HG02642 (cell line): Measurements from ENCODE around the gene ACTMAP.
"Not testable (repeated sequence)": the region's sequence is repeated elsewhere in the genome, so short reads cannot be mapped to it uniquely, and the experiment has no call there.

Source experiments
- ATAC-seq: cut with Tn5 transposase; IDR thresholded peaks from one replicate; pipeline ENCODE4 v1.9.1; 2021; ENCODE audit warnings: mild to moderate bottlenecking; ENCODE audit not compliant: unreplicated experiment, poor library complexity

ACTMAP gene

GRCh38 chr19:40776932-40777644 is 26.8 kb upstream of the ACTMAP start:
- ATAC-seq, result peak; percentile 68

GRCh38 chr19:40776364-40776763 is 26.1 kb upstream of the ACTMAP start:
- no peak for ATAC-seq

DNA sequence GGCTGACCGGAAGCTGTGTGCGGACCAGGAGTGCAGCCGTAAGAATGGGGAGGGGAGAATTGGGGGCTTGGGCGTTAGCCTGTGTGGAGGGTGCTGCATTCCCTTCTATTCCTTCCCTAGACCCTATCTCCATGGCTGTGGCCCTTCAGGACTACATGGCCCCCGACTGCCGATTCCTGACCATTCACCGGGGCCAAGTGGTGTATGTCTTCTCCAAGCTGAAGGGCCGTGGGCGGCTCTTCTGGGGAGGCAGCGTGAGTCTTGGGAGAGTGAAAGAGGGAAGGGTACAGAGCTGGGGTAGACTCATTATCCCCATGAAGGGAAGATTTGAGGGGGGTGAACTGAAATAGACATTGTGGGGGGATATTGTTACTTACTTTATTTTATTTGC is 25.4 kb upstream of the ACTMAP start:
- no peak for ATAC-seq

DNA sequence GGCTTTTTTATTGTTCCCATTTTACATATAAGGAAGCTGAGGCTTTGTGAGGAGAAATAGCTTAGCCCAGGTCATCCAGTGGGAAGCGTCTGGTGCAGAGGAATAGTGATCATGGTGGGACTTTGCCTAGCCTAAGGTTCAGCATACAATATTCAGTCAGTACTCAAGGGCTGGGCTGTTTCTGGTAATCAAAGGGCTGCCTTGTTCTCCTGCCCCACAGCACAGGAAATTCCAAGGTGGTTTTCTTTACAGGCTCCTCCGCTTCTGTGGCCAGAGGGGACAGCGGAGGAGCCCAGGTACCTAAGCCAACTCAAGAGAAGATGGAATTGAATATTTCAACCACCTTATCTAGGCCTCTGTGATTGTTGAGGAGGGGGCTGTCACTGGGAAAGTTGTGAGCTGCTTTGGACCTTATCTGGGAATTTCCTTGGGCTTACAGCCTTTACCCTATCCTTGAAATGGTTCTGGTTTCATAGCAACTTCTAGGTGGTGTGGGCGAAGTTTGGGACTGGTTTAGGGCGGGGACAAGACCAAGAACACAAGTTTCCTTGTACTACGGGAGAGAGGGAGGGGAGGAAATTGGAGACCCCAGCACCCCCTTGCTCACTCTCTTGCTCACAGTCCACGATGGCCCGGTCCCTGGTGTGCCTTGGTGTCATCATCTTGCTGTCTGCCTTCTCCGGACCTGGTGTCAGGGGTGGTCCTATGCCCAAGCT is 24.8 kb upstream of the ACTMAP start, which contains the start of gene MIA:
MIA (plus strand) TSS at position 606 of the 716 bp plus-strand sequence; CDS start at position 628, 22 bp downstream.
- no peak for ATAC-seq

GRCh38 chr19:40771101-40771862 is 21.0 kb upstream of the ACTMAP start:
- not testable (repeated sequence) for ATAC-seq

GRCh38 chr19:40768869-40769268 is 18.6 kb upstream of the ACTMAP start:
- no peak for ATAC-seq

DNA sequence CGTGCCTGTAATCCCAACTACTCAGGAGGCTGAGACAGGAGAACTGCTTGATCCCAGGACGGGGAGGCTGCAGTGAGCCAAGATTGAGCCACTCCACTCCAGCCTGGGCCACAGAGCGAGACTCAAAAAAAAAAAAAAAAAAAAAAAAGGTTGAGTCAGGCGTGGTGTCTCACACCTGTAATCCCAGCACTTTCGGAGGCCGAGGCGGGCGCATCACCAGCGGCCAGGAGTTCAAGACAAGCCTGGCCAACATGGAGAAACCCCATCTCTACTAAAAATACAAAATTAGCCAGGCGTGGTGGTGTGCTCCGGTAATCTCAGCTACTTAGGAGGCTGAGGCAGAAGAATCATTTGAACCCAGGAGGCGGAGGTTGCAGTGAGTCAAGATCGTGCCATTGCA is 16.1 kb upstream of the ACTMAP start:
- not testable (repeated sequence) for ATAC-seq

DNA sequence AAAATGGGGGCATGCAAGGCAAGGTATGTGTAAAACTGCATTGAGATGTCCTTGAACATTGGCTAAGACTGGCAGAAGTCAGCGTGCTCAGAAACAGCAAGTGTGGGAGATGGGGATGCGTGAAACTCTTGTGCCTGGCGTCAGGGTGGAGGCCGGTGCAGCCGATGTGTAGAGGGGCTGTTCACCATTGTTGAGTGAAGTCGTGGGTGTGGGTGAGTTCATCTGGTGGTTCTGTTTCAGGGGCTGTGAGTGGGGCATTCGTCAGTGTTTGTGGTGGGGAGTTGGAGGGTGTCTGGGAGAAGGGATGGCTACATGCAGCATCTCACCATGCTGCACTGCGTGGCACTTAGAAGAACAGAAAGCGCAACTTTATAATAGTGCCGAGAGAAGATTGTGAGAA is 13.7 kb upstream of the ACTMAP start:
- no peak for ATAC-seq

GRCh38 chr19:40763526-40763925 is 13.2 kb upstream of the ACTMAP start:
- ATAC-seq, result no peak

- no peak for ATAC-seq
Observed at GRCh38 chr19:40762754-40763470, 12.6 kb upstream of the ACTMAP start.

DNA sequence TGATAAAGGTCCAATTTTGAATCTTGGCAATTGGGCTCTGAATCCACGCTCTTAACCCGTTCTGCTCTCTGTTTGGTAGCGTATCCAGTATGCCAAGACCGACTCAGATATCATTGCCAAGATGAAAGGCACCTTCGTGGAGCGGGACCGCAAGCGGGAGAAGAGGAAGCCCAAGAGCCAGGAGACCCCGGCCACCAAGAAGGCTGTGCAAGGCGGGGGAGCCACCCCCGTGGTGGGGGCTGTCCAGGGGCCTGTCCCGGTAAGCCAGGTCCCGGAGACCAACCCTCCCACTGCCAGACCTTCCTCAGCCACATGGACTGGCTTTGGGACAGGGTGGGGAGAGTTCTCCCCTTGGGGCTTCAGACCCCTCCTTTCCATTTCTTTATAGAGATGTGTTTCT is 9.1 kb upstream of the ACTMAP start:
- no peak for ATAC-seq

- ATAC-seq, result no peak
Observed at GRCh38 chr19:40758491-40758890, 8.2 kb upstream of the ACTMAP start.

GRCh38 chr19:40756502-40757110 is 6.3 kb upstream of the ACTMAP start:
- no peak for ATAC-seq

DNA sequence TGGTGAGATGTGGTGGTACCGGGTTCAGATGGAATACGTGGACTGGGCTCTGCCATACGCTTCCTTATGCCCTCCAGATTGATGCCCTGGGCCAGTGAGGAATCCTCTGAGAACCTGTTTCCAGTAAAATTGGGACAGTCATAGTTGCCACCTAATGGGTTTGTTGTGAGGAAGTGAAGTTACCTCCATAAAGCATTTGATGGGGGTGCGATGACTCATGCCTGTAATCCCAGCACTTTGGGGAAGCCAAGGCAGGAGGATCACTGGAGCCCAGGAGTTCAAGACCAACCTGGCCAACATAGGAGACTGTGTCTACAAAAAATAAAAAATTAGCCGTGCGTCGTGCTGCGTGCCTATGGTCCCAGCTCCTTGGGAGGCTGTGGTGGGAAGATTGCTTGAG is 5.5 kb upstream of the ACTMAP start:
- ATAC-seq, result no peak

- ATAC-seq, result no peak
Observed at GRCh38 chr19:40755248-40755624, 5.0 kb upstream of the ACTMAP start.

GRCh38 chr19:40754611-40755247 is 4.5 kb upstream of the ACTMAP start:
- no peak for ATAC-seq

DNA sequence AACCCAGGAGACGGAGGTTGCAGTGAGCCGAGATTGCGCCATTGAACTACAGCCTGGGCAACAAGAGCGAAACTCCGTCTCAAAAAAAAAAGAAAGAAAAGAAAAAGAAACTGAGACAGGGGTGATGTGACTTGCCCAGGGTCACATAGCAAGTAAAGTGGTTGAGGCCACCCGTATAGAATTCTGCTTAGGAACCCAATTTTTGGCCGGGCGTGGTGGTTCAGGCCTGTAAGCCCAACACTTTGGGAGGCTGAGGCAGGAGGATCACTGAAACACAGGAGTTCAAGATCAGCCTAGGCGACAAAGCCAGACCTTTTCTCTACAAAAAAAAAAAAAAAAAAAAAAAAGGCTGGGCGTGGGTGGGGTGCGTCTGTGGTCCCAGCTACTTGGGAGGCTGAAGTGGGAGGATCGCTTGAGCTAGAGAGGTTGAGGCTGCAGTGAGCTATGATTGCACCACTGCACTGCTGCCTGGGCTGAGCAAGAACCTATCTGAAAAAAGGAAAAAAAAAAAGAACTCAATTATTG is 2.0 kb upstream of the ACTMAP start:
- ATAC-seq, result no peak

DNA sequence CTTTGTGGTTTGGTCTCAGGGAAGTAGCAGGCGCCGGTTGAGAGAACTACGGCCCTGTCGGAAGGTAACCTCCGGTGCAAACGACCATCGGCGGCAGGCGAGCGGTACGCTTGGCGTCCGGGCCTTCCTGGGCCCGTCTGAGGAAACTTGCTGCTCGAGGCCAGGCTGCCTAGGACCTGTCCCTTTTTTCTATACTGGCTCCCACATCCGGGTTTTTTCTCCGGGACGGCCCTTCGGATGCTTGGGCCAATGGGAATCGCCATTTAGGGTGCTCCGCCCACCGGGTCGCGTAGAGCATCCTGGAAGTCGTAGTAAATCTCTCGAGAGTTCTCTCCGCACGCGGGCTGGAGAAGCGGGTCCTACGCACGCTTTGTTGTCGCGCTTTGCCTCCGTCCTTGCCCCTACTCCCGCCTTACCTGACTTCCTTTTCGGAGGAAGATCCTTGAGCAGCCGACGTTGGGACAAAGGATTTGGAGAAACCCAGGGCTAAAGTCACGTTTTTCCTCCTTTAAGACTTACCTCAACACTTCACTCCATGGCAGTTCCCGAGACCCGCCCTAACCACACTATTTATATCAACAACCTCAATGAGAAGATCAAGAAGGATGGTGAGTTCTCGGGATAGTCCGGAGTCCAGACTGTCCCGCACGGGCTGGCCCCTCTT is 729 bp upstream of the ACTMAP start, which contains the start of gene SNRPA:
SNRPA (plus strand) TSS at position 330 of the 664 bp plus-strand sequence; CDS start at position 536, 206 bp downstream.
- peak; percentile 68 for ATAC-seq

DNA sequence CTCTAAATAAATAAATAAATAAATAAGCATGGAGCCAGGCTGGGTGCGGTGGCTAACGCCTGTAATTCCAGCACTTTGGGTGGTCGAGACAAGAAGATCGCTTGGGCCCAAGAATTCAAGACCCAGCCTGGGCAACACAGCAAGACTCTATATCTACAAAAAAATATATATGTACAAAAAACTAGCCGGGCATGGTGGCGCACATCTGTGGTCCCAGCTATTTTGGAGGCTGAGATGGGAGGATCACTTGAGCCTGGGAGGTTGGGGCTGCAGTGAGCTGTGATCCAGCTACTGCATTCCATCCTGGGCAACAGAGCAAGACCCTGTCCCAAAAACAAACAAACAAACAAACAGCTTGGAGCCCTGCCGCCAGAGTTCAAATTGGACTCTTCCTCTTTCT is 2.7 kb downstream of the ACTMAP start:
- no peak for ATAC-seq
